T-helper 22 cell (primary cell): ENCODE results near the gene GFRA1.

ENCODE experiments used
- DNase-seq: peaks from one replicate; pipeline ENCODE4 v3.0.0-alpha.2; 2020; ENCODE audit warnings: low read depth

The GFRA1 gene

DNA sequence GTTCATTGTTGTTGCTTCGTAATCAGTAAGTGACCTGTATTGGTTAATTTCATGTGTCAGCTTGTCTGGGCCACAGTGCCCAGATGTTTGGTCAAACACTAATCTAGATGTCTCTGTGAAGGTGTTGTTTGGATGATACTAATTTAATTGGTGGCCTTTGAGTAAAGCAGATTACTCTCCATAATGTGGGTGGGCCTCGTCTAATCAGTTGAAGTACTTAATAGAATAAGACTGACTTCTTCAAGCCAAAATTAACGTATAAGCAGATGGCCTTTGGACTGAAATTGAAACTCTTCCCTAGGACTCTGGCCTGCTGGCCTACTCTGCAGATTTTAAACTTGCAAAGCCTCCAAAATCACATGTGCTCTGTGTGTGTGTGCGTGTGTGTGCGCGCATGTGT, 245.7 kb downstream of the GFRA1 start:
- DNase-seq = no peak

DNA sequence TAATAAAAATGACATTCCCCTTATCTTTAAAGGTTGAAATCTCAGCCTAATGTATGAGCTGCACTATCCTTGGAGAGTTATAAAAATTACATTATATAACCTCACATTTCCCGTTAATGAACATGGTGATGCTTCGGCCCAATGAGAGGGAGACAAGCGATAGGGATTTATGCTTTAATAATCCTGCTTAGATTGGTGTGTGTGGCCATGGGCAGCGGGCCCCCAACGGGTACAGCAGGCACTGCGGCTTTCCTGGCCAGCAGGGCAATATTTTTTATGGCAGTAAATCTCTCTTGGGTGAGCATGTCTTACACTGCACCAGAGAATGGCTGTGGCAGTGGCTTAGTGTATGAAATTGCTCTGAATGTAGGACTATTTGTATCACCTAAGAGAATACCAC, 246.3 kb downstream of the GFRA1 start:
- DNase-seq = no peak

DNA sequence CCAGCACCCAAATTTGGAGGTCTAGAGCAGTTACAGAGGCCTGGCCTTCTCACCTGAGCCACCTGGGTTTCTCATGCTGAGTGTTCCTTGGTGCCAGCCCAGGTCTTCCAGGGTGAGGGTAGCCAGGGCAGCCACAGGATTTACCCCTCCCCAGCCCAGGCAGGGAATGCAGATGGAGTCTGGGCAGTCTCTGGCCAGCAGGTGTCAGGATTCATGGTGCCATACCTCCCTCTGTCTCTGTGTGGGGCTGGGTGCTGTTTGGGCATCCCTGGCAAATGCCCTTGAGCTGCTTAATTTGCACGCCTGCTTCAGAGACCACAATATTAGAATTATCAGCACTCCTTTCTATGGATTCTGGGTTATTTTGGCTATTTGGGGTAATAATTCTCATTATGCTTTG, 246.7 kb downstream of the GFRA1 start:
- no peak for DNase-seq

DNA sequence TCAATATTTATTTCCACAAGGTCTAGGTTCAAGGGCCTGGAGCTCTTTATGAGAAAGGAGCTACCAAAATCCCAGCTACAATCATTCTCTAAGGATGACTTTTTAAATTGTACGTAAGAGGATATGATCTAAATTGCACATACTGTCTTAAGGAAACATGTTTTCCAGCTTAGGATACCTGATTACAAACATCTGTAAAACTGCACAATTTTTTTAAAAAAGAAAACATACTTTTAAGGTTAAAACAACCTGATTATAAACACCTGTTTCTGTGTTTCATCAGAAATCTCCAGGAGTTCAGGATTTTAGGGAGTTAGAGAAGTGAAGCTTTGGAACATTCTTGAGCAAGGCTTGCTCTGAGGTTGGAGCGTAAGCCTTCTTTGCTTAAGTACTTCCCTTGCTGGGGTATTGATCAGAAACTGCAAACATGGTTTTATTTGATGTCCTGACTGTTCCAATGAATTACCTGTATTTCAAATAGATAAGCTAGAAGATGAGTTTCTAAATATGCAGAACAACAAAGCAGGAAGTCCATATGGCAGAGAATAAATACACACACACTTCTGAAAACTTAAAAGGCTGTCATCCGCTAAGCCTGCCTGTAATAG, 248.6 kb downstream of the GFRA1 start:
- no peak for DNase-seq

DNA sequence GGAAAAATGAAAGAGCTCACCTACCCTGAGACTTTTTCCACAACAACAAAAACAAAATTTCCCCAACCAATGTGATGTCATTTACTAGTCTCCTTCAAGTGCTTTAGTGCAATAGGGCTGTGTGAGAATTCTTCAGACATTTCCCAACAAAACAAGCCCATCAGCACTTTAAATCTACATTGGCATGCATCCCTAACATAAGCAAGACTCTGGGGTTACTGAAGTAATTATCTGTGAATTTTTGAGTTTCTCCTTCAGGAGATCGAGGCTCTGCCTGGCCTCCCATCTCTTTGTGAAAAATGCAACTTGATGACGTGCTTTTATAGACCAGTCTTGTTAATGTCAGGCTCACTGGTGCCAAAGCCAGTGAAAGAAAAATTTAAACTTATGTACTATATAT, 255.6 kb downstream of the GFRA1 start:
- no peak for DNase-seq

DNA sequence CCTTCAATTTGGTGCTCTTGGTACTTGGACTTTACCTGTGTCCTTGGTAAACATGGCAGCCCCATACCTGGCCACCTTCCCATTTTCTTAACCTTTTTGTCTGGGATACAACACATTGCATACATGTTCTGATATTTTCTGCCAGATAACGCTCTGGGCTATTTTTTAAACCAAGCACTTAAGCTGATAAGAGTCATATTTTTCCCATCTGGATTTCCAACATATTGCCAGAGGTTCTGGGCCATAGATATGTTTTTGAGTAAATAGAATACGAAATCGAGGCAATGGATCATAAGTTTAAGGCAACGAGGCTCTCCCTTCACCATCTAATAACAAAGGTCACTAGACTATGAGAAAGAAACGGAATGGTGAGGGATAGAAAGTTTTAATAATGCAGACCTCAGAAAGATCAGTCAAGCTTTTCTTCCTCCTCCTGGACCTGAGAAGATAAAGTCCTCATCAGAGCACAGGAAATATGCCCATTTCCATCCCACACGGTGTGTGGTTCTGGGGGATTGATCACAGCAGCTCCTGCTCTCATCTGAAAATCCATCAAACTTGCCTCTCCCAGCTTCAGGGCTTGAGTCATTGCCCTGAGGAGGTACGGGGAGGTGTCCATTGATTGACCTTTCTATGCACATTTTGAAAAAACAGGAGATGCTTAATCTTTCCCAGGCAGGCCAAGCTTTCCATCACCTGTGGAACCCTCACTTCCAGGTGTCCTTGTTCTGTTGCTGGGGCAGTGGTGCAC, 257.2 kb downstream of the GFRA1 start:
- no peak for DNase-seq

DNA sequence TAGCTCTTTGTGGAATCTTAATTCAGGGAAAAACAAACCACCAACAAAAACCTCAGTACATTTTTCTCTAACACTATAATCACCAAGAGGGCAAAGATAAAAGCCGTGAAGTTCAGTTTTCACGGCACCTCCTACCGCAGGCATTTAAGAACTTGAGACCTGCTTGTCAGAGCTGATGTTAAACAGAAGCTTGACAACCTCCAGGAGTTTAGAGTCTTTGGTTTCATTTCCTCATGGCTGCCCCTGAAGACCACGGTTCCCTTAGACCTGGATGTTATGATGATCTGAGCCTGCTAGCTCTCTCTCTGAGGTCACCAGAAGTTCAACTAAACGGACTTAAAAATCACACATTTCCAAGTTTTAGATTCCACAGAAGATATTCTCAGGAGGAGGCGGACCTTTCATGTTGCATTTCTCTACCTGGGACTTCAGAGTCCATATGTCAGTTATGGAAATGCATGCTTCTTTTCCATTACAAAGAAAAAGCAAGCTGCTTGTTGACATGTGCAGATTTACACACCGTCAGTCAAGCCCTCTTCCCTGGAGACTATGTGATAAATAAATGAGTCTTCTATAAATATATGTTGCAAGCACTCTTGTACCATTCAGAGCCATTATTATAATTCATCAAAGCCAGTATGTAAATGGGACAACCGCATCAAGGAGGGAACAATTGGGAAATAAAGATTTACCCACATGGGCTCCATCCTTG, 258.0 kb downstream of the GFRA1 start:
- no peak for DNase-seq

DNA sequence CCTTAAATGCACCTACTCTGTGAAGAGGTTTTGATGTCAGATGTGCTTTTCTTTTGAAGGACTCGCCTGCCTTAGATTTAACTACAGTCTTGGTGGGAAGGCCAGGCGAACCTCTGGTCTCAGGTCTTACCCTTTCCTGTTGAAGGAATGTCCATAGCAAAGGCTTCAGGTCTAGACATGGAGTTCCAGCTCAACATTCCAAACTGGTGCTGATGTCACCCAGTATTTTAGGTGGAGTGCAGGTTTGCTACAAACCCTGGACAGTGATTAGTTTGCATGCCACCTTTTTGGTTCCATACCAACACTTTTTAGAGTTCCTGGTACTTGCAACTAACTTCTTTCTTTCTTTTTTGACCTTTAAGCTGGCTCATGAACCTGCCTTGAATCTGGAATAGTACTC, 258.7 kb downstream of the GFRA1 start:
- DNase-seq = no peak

DNA sequence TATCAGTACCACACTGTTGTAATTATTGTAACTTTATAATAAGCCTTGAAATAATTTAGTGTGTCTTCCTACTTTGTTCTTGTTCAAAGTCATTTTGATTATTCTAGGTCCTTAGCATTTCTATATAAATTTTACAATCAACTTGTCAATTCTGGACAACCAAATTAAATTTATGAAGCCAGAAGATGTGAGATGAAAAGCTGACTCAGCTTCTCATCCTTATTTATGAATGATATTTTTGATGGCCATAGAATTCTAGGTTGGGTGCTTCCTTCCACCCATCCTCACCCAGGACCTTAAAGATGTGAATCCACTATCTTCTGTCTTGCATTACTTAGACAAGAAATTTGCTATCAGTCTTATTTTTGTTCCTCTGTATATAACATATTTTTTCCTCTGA, 261.1 kb downstream of the GFRA1 start:
- no peak for DNase-seq

DNA sequence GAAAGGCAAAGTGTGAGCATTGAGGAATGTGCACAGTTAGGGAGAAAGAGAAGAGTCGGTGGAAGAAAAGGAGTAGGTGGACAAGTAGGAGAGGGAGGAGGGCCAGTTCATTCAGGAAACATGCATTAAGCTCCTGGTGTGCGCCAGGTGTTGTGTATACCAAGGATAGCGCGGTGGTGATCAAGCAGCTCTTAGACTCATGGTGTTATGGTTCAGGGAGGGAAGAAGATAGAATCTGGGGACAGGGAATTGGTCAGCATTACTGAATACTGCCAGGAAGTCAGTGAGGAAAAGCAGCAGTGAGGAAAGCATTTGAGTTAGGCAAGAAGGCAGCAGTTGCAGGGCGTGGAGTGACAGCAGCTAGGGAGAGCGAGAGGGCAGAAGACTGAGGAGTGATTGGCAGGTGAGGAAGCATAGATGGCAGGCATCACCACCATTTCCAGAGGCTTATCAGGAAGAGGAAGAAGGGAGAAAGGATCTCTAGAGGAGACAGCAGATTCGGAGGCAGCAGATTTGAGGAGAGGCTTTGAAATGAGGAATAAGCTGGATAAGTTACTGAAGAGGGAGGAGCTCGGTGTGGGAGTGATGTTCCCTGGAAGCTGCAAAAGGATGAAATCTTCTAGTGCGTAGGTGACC, 265.6 kb downstream of the GFRA1 start:
- DNase-seq = no peak
